HG03175 (cell line): ENCODE measurements around the gene PPP1CC.
"Not testable (repeated sequence)": the region's sequence is repeated elsewhere in the genome, so short reads cannot be mapped to it uniquely, and the experiment has no call there.

Source experiments
- ATAC-seq: cut with Tn5 transposase; IDR thresholded peaks from one replicate; pipeline ENCODE4 v1.9.1; 2021; ENCODE audit warnings: mild to moderate bottlenecking, moderate library complexity; ENCODE audit not compliant: unreplicated experiment

Gene PPP1CC

DNA sequence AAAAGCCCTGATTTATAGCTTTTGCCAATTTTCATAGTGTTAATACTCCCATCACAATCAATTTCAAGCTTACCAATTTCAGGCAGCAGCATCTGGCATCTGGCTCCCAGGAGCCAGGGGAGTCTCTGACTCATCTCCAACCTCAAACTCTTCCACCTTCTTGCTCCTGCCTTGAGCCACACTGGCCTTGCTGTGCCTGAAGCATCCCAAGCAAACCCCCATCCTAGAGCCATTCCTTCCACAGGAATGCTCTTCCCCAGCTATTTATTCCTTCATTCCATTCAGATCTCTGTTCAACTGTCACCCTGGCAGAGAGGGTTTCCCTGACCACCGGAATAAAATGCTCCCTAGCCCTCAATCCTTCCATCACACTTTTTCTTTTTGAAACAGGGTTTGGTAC is 13.9 kb upstream of the PPP1CC start:
- no peak for ATAC-seq

DNA sequence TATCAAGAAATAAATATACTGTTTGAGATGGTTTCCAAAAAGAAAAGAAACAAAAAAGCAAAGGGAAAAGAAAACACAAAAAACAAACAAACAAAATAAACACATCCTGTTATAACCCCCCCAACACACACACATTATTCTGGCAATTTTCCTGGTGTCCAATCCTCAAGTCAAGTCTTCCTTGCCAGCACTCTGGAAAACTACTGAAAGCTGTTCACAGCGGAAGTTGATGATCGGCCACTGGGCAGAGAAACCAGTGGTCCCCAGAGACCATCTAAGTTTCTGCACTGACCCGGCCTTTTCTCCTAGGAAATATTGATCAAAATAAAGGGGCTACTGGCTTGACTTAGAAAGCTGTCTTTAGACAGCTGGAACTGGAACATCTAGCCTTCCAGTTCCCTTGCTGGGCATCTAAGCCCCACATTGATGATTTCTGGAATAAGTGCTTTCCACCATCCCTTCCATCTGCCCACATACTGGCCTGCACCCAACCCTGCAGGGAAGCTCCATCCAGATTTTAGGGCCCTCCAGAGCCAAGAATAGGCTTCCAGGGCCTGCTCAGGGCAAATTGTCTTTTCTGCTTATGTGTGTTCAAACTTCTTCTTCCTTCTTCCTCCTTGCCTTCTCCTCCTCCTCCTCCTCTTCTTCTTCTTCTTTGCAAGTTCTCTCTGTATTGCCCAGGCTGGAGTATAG is 11.6 kb upstream of the PPP1CC start:
- ATAC-seq = no peak

DNA sequence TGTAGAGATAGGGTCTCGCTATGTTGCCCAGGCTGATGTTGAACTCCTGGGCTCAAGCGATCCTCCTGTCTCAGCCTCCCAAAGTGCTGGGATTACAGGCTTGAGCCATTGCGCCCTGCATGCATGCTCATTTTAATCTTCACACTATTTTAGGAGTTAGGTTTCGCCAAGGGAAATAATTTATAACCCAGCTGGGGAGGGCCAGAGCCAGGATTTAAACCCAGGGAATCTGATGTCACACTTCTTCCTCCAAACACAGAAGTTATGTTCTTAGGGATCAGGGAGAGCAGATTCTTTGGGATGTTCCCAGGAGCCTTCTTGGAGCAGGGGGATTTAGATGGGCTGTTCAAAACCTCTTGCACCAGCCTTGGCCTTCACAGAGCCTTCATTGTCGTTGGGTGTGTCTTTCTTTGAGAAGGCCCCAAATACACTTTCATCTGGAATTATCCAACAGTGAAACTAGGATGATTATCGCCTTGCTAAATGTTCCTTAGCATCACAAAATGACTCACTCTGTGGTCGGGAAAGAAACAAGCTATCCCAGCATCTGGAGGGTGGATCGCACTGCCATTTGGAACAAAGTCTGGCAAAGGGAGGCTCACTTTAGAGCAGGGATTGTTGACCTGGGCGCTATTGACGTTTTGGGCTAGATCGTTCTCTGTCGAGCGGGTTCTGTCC is 8.2 kb upstream of the PPP1CC start:
- no peak for ATAC-seq

DNA sequence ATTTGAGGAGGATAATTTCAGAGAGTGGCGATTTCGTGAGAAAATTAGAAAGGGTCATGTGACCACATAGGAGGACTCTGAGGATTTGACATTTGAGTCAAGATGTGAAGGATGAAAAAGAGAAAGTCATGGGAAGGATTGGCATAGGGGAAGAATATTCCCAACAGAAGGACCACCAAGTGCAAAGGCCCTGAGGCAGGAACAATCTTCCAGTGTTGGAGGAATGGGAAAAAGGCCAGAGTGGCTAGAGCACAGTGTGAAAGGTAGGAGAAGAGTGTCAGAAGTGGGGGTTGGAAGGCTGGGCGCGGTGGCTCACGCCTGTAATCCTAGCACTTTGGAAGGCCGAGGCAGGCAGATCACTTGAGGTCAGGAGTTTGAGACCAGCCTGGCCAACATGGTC is 3.9 kb upstream of the PPP1CC start:
- ATAC-seq = no peak

DNA sequence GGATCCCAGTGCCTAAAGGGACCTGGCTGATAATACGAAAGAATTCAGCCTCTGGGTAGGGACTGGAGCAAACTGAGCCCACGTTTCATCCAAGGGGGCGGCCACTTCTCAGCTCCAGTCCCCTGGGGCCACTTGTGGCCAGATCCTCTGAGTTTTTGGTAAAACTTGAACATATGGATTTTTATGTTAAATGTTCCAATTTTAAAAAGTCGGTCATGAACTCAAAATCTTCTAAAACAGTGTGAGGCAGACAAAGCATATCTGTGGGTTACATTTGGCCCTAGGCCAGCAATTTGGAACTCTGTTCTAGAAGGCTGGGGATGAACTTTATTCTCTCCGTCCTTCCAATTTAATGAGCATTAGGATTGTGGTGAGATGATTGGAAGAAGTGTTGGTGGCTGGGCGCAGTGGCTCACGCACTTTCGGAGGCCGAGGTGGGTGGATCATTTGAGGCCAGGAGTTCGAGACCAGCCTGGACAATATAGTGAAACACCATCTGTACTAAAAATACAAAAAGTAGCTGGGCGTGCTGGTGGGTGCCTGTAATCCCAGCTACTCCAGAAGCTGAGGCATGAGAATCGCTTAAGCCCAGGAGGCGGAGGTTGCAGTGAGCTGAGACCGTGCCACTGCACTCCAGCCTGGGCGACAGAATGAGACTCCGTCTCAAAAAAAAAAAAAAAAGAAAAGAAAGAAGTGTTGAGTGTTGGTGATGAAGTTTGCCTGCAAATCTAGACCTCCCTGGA is 3.0 kb upstream of the PPP1CC start:
- no peak for ATAC-seq

DNA sequence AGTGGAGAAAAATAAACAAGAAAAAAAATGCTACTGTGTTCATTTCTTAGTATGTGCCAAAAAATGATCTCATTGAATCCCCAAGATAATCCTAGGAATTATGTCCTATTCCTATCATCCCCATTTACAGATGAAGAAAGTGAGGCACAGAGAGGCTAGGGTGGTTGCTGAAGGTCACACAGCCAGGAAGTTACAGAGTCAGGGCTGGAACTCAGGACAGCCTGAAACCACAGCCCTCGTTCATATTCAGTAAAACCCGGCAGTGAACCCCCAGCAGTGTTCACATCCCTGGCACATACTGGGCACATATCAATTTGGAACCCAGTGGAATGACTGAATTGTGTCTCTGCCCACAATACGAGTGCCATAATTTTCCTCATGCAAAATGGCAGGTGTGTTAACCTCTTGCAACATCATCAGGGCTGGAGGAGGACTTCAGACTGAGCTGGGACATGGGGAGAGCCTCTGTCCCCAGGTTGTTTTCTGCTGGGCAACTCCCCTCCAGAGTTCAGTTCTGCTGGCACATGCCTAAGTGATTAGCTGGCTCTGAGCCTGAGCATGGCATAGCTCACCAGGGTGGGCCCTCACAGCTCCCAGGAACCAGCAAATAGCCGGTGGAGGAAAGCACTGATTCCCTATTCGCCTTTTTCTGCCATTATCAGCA is 2.0 kb upstream of the PPP1CC start:
- no peak for ATAC-seq

DNA sequence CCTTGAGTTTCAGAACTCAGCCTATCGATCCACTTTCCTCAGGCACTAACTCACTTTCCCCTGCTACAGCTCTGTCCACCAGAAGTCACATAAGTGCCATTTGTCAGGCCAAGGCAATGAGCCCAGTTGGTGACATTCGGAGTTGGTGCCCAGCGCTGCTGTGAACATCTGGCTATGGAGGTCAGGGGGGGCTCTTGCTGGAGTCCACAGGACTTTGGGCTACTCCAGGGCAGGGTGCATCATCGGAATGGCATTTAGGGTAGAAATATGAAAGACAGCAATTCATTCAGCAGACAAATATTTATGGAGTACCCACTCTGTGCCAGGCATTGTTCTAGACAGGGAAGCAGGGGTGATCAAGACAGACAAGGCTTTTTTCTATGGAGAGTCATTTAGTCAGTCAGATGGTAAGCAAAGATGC is 1.5 kb upstream of the PPP1CC start:
- no peak for ATAC-seq

DNA sequence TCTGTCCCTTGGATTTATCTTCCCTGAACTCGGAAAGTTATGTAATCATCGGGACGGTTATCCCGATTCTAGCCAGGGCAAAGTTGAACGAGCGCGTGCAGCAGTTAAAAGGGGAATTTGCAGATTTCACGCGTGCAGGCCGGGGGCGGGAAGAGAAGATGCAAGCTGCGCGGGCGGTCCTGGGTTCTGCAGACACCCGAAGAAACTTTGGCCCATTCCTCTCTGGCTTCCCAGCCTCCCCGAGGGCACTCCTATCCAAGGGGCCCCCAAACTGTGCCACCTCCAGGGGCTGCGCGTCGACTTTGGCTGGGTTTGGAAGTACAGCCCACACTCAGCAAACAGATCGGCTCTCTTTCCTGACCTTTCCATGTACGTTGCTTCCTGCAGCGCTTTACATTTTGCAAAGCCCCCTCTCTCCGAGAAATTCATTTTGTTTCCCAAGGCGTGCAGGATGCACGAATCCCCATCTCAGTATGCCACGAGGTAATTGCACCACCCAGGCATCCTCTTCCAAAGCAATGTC is 941 bp upstream of the PPP1CC start:
- ATAC-seq = no peak

DNA sequence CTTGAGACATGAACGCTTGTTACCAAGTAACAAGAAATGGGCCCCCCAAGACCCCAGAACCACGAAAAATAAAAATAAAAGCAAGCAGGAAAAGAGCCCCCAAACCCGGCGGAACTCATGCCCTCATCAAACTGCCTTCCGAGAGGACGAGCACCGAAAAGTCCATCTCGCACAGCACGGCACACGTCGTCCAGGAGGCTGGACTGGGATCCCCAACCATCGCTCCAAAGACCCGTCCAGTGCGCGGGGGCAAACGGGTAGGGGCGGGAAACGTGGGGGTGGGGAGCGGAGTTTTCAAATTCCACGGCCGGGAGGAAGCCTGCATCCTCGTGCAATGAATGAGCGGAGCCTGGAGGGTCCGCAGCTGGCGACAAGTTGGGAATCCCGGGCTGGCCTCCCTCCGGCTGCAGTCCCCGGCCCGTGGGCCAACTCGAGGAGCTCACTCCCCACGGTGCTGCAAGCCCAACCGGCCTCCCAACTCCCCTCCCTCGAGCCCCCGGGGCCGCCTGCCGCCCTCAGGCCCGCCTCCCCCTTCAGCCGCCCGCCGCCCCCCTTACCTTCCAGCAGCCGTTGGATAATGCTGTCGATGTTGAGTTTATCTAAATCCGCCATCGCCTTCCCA is 484 bp downstream of the PPP1CC start:
- peak; percentile 13 for ATAC-seq

DNA sequence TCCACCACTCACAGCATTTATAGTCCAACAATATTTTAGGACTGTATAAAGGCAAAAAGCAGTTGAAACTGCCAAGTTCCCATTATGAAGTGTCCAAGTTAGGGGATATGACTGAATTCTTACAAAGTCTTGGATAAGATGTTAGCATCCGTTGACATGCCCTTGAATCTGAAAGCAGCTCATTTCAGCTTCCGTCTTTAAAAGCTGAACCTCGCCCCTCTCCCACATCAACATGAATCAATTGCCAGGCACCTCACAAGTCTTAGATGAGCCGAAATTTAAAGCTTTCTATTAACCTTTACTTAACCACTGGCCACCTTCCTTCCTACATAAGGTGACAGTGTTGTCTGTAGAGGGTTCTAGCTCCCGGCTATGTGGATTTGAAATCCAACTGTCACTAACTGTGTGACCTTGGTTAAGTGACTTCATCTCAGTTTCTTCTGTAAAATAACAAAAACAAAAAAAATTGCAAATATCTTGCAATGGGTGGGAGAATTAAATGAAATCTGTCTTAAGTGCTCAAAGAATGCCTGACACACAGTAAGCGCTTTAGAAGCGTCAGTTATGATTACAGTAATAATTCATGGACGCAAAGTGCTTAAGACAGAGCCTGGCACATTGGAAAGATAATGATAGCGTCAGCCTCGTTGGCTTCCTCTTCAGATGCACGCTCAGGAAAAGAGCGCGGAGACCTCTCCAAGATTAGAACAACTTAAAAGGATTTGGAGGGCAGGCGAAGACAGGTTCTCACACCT is 1.2 kb downstream of the PPP1CC start:
- no peak for ATAC-seq

DNA sequence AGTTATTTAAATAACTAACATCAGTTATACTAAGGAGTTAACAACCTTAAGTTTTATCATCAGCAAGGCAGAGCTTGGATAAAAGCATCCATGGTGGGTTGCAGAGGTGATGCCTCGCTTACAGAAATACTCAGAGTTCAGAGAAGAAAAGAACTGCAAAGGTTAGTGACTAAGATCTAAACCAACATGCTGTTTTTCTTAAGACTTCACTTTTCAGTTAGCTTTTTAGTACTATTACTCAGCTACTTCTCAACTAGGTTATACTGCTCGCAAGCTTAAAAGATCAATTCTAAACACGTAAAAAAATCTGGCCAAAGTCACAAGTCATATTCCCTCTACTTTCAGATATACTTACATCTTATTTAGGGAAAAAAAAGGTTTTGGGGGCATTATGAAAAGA is 2.8 kb downstream of the PPP1CC start:
- ATAC-seq = no peak

DNA sequence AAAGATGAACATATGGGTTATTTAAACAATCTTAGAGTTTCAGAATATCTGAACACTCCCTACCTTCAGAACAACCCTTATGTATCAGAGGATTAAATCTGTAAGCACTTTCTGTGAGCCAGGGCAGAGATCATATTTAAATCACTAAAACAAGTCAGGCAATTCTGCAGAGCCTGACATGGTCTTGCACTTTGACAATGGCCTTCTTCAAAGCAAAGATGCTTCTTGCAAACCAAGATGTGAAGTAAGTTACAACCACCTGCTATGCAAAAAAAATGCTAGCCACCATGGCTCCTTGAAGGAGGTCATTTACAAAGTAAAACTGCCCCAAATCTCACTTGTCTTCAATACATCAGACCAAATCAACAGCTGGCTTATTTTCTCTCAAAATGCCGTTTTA is 3.2 kb downstream of the PPP1CC start:
- ATAC-seq = no peak

DNA sequence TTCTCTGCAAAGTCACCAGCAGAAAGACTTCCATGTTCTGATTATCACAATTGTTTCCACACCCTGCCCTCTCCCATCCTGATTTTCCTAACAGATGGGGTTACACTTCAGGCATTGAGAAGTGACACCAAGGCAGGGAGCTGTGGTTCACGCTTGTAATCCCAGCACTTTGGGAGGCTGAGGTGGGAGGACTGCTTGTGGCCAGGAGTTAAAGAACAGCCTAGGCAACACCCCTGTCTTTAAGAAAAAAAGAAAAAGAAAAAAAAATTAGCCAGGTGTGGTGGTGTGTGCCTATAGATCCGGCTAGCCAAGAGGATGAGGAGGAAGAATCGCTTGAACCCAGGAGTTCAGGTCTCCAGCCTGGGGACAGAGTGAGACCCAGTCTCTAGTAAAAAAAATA is 5.2 kb downstream of the PPP1CC start:
- no peak for ATAC-seq

DNA sequence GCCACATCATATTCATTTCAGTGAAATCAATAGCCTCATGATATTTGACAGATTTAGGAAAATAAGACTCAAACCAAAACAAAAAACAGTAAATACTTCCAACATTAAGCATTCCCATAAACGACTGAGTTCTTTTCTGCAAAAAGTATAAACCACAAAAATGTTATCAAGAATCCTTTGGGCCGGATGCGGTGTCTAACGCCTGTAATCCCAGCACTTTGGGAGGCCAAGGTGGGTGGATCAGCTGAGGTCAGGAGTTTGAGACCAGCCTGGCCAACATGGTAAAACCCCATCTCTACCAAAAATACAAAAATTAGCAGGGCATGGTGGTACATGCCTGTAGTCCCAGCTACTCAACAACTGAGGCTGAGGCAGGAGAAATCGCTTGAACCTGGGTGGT is 5.7 kb downstream of the PPP1CC start:
- not testable (repeated sequence) for ATAC-seq

DNA sequence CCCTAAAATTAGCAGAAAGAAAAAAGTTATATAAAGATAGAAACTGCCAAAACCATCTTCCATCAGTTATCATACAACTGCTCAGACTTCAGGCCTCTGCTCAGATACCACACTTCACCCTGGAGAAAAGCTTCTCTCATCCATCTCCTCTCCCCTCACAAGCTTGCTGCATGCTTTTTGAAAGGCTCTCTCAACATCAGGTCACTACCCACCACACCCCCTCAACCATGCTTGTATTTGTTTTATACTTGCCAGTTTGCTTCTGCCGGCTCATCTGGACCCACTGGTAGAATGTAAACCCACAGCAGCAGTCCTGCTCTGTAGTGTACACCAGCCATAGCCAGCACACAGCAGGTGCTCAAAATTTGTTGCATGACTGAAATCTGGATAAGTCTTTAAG is 8.8 kb downstream of the PPP1CC start:
- ATAC-seq = no peak

DNA sequence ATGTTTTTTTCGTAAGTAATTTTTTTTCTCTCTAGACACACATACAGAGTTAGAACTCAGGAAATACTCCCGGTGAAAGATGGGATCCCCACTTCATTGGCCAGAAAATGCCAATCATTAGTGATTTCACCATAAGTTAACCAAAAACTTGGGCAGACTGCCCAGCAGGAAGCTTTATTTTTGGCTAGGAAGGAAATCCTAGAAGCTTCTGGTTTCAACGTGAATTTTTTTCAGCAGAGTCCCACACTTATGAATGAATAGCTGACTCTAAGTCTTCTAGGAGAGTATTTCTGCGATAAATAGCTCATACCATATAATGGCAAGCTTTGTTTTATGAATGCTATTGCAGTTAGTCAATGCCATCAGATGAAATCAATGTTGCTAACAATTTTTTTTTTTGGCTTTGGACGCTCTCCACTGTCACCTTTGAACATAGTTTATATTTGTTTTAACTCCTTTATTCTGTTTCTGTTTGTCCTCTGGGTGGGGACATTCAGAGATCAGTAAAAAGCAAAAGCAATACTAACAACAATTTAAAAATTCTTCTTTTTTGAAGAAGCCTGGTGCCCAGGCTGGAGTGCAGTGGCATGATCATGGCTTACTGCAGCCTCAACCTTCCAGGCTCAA is 9.5 kb downstream of the PPP1CC start:
- no peak for ATAC-seq

DNA sequence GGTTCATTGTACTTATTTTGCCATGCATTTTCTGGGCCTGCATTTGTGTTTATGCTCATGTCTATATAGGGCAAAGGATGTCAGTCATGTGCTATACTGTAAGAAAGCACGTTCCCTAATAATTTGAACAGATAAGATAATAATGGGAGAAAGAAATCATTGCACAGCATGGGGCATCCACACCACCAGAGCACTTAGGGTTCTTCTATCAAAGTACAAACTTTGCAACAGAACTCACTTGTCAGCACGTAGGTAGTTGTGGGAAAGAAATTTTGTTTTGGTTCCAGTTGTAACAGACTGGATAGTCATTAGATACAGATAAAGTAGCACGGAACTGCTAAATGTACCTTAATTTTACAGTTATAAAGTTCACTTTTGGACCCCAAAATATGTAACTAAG is 10.1 kb downstream of the PPP1CC start:
- no peak for ATAC-seq

DNA sequence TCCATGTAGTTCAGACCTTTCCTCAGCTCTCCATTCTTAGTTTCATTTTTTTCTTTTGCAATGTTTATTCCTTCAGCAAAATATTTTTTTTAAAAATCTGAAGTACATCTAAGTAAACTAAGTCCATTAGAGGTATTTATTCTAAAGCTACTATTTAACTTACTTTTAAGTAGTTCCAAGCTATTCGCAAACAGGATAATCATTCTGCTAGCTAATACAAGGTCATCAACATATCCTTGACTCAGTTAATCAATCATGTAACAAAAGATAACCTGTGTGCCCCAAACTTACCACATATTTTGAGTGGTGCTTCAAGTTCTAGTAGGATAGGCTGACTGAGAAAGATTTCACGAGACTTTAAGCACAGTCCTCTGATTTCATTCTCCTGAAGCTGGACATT is 11.2 kb downstream of the PPP1CC start:
- ATAC-seq = no peak

DNA sequence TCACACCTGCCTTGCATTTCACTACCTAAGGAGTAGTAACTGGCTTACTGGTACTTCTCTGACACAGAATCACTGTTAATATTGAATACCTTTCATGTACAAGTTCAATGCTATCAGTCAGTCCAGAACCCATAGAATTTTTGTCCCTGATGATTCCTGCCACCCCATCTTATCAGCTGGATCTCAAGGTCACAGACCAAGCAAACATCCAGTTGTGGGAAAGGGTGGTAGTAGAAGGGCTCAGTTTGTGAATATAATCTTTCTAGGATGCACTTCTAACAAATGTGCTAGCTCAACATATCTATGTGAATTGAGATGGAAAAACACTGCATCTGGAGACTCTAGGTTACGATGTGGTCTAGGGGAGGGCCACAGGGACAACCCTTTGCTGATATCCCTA is 14.1 kb downstream of the PPP1CC start:
- no peak for ATAC-seq
